ENCODE measurements around the gene MATN1.

Gene MATN1

DNA sequence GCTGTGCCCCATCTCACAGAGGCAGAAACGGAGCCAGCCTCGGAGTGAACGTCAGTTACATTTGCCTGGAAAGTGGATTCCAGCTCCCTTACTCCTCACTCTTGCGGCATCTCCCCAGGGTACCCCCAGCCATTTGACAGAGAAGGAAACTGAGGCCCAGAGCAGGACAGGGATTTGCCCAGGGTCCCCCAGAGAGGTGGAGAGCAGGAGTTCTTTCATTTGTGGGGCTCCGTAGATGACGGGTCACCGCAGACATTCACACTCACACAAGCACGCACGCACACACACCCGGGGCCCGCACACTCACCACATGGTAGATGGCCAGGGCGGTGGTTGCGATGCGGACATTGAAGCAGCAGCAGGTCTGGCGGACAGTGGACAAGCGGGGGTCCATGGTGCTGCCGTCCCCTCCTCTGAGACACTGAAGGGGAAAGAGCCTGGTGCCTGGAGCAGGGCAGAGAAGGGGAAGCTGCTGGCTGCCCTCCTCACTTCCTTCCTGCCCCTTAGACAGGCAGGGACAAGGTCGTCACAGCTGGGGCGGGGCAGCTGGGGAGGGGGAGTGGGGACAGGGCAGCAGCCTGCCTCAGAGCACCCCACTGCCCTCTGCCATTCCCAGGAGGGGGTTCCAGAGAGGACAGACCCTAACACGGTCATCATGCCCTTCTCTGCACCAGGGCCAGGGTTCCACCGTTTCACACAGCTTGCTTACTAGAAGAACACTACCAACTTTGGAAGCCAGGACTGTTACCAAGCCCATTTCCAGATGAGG is 34.2 kb upstream of the MATN1 start, which contains the start of gene LAPTM5:
TSS of gene LAPTM5 (minus strand) at position 423 of the 769 bp plus-strand sequence. CDS start at position 394, 29 bp downstream.
- peak in 1 of 2 donors; percentile 43 for DNase-seq (ENCODE audit: low read depth in 1 of 2, low spot score in 1 of 2)

DNA sequence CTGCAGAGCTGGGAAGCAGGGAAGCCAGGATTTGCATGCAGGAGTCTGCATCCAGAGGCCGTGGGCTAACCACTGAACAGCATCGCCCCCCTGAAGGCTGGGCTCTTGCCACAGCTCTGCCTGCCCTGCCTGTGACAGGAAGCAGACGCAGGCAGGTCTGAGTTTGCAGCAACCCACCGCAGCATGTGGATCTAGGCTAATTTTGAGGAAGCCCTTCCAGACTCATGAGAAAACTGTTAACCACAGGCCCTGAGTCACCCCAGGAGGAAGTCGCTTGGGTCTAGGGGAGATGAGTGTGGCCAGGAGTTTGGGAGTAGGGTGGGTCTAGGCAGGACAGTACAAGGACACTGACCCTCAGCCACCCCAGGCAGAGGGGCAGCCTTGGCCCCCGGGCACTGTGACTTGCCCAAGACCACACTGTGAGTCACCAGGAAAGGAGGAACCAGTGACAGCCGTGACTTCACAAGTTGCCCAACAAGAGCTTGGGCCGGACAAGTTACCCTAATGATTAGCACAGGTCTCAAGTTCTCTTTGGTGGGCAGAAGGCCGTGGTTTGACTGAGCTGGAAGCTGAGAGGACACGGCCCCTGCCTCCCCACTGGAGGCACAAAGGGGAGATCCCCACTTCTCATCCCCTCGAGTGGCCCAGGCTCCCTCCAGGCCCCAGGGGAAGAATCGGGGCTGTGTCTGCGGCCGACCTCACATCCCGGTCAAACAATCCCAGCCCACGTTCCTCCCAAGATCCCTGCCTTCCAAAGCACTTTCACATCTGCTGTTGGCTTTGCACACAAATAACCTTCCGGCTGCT is 33.4 kb upstream of the MATN1 start:
- DNase-seq (ENCODE audit: low read depth in 1 of 2, low spot score in 1 of 2), result peak in 1 of 2 donors; percentile 48

DNA sequence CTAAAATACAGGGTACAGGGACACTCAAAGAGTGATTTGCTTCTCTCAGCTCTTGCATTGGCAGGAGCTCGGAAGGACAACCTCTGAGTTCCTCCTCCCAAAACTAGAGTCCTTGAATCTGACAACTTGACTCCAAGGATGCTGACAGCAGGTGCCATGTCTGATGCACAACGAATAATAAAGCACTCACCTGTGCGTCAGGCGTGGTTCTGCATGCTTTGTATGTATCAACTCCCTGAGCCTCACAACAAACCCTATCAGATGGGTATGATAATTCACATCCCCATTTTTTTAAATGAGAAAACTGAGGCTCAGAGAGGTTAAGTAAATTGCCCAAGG is 32.8 kb upstream of the MATN1 start:
- DNase-seq (ENCODE audit: low read depth in 1 of 2, low spot score in 1 of 2), result no peak

DNA sequence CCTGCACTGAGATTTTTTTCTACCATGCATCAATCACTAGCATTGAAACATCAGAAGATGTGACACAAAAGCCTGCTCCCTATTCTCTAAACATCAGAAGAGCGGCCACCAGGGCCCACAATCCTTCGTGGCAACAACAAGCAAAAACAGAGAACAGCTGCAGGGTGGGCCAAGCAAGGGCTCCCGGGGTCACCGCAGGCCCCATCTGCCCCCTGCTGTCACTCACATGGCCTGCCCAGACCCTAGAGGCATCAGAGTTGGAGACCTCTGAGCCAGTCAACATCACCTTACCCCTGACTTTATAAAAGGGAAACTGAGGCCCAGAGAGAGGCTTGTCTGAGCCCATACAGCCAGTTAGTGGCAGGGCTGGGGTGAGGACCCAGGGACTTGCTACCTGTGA is 32.4 kb upstream of the MATN1 start:
- DNase-seq (ENCODE audit: low read depth in 1 of 2, low spot score in 1 of 2), result no peak

DNA sequence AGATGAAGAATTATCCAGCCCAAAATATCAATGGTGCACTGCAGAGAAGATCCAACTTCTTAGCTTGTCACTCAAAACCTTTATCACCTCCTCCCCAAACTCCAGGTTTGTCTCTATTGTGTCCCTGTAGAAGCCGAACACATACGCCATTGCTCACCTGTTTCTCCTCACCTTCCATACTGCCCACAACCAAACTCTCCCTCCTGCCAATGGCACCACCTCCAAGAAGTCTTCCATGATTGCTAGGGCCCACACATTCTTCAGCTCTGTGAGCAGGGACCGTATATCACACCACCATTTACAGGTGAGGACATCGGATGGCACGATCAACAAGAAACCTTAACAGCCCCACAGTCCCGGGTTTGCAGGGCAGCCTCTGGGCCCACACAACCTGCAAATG is 31.9 kb upstream of the MATN1 start:
- no peak for DNase-seq (ENCODE audit: low read depth in 1 of 2, low spot score in 1 of 2)

DNA sequence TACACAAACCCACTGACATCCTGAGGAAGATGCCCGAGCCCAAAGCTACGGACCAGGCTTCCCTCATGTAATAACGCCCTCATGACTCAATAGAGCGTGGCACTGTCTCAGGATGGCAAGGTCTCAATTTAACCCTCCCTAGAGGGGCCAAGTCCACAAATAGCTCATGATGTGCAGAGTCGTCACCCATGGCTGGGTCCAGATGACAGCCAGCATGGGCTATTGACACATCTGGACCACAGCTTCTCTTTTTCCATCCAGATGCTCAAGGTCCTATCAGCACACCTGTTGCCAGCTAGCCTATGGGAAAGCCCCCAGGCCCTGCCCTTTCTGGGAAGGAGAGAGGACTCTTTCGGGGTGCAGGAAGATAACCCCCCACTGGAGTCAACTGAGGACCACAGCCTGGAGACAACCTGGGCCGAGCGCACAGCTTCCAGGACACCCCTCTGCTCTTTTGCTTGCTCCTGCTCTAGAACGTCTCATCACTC is 31.3 kb upstream of the MATN1 start:
- DNase-seq (ENCODE audit: low read depth in 1 of 2, low spot score in 1 of 2), result no peak

DNA sequence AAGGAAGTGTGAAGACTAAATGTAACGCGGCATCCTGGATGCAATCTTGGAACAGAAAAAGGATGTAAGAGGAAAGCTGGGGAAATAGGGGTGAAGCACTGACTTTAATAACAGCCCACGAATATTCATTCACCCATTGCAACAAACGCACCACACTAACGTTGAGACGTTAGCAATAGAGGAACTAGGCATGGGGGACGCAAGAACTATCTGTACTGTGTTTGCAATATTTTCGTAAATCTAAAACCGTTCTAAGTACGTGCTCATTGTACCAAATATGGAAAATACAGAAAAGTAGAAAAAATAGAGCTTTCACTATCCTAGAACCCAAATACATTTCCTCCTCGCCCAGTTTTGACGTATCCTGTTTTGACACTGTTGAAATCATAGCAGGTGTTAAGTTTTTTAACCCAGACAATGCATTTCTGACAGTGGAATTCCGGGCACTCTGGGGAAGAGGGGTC is 30.3 kb upstream of the MATN1 start:
- no peak for DNase-seq (ENCODE audit: low read depth in 1 of 2, low spot score in 1 of 2)

DNA sequence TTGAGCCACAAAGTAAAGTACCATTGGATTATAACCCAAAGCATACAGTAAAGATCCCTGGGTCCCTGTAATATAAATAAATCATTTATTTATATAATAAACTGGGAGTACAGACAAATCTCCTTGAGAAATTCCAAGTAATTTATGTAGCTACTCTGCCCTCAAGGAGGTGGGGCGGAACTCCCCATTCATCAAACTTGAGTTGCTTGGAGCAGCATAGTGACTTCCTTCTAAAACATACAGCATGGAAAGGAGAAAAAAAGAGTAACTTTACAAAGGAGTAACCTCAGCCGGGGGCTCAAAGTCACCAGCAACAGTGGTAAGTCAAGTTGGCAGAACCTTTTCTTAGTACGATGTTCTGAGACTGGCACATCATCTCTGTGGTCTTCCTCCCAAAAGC is 29.7 kb upstream of the MATN1 start:
- no peak for DNase-seq (ENCODE audit: low read depth in 1 of 2, low spot score in 1 of 2)

DNA sequence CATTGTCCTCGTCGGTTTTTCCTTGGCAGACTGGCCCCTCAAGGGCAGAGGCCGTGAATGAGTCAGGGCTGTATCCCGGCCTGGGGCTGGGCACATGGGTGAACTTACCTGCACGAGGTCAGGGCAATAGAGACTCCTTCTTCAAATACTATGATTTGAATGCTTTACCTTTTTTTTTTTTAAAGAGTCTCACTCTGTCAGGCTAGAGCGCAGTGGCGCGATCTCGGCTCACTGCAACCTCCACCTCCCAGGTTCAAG is 29.2 kb upstream of the MATN1 start:
- DNase-seq (ENCODE audit: low read depth in 1 of 2, low spot score in 1 of 2), result no peak

DNA sequence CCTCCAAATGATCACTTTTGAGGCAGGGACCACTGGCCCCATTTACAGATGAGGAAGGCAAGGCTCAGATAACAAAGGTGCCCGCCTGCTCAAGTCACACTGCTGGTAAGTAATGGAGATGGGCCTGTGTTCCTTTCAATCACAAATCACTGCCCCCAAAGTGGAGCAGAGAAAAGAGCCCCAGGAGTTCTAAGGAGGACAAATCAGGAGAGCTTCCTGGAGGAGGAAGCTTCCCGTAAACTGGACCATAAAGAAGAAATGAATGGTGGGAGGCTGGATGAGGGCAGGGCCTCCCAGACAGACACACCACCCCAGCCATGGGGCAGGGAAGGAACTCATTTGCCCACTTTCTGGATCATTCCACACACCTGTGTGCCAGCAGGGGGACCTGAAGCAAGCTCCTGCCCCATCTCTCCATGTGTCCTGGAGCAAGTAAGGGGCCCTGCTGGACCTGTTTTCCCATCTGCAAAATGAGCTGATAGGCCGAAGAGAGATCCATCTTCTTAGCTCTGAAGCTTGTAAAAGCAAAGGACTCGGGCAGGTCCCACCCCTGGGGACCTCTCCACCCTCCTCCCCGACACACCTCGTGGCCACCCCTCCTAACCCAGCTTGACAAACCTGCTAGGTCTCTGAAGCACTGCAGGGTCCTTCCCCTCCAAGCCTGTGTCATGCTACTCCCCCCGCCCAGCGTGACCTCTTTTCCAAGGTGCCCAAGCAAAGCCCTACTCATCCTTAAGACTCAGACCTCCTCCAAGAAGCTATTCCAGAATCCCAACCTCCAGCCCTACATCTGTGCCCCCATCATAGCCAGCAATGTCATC is 28.7 kb upstream of the MATN1 start:
- no peak for DNase-seq (ENCODE audit: low read depth in 1 of 2, low spot score in 1 of 2)

DNA sequence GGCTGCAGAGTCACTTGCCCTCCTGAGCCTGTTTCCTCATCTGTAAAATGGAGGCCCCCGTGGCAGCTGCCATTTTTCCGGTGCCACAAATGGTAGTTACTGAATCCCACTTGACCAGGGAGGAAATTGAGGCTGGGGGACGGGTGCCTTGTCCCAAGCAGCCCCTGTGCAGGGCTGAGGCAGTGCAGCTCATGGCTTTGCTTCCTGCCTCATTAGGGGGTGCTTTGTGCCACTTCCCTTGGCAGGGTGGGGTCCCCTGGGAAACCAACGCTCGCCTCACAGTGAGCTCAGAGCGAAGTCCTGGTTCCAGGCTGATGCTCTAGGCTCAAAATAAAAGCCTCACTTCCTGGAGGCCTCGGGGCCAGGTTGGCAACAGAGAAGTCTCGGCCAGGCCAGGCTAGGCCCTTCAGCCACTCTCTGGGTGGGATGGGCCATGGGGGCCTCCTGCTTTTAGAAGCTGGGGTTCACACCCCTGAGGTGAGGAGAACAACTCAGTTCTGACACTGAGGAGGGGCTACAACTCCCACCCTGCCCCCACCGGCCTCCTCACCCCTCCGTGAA is 27.4 kb upstream of the MATN1 start:
- no peak for DNase-seq (ENCODE audit: low read depth in 1 of 2, low spot score in 1 of 2)

DNA sequence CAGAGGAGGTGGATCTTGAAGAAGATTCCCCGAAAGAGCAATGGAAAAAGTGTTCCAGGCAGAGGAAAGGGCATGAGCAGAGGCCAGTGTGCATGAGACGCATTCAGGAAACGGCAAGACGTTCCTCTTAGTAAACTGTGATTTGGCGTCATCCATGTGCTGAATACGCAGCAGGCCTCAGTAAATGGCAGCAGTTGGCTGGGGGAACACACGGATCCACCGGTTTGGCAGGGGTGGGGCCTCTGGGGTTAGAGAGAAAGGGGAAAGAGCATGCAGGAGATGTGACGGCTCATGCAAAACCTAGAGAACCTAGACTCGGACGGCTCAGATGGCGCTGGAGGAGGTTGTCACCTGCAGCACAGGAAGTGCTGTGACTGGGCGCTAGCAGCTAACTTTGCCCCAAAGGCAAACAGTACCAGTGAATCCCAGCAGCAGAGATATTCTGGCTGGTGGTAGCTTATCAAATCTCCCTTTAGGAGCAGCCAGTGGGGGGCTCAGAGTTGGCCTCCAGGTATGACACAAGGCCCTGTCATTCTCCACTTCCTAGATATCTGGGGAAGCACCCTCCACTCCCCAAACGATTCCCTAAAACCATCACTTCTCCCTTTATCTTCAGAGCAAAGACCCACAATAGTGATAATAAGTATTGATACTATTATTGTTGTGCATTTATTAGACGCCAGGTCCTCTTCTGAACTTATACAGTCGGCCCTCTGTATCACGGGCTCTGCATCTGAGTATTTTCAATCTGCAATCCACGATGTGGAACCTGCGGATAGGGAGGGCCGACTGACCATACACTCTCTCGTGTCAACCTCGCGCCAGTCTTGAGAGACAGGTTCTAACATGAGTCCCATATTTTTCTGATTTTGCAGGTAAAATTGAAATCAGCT is 26.6 kb upstream of the MATN1 start:
- peak in 1 of 2 donors; percentile 40 for DNase-seq (ENCODE audit: low read depth in 1 of 2, low spot score in 1 of 2)

DNA sequence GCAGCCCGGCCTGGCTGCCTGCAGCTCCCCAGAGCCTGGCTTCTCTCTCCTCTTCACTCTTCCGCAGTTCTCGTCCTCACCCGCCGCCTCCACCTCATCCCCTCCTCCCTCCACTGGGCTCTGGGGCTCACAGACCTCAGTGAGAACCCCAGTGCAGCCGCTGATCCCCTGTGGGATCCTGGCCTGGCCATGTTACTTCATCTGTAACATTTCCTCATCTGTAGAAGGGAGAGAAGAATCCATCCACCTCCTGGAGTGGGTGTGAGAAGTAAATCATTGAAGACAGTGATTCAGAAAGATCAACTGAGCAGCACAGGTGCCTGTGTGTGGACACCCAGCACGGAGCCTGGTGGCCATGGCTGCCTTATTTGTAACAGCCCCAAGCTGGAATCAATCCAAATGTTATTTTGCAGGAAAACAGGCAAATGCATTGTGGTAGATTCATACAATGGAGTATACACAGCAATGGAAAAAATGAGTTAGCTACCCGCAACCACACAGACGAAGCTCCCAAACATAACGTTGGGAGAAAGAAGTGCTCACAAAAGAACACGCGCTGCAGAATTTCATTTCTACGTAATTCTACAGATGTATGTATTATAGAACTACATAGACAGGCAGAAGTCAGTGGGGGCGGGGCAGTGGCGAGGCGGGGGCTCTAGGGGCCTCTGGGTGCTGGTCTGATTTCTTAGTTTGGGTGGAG is 25.5 kb upstream of the MATN1 start:
- DNase-seq (ENCODE audit: low read depth in 1 of 2, low spot score in 1 of 2), result no peak

DNA sequence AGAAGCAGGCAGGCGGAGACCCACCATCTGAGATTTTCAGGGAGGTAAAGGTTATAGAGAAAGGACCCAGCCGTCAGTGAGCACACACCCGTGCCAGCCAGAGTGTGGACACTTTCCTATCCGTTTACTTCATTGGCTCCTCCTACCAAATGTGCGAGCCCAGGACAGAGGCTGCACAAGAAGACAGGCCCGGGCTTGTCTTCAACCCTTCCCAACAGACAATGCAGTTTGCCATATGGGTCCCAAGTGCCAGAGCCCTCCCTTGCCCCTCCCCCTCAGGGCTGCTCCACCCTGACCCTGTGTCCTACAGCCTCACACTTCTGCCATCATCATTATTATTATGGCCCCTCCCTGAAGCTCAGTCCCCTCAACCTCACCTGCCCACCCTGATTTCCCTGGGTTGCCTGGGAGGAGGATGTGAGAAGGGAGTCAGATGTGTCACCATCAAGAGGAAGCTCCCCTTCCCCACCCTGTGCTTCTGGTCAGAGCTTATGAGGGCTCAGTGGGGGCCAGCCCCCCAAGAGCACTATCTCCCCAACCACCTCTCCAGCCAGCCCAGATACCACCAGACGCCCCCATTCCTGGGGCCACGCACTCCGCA is 24.8 kb upstream of the MATN1 start:
- DNase-seq (ENCODE audit: low read depth in 1 of 2, low spot score in 1 of 2), result no peak

DNA sequence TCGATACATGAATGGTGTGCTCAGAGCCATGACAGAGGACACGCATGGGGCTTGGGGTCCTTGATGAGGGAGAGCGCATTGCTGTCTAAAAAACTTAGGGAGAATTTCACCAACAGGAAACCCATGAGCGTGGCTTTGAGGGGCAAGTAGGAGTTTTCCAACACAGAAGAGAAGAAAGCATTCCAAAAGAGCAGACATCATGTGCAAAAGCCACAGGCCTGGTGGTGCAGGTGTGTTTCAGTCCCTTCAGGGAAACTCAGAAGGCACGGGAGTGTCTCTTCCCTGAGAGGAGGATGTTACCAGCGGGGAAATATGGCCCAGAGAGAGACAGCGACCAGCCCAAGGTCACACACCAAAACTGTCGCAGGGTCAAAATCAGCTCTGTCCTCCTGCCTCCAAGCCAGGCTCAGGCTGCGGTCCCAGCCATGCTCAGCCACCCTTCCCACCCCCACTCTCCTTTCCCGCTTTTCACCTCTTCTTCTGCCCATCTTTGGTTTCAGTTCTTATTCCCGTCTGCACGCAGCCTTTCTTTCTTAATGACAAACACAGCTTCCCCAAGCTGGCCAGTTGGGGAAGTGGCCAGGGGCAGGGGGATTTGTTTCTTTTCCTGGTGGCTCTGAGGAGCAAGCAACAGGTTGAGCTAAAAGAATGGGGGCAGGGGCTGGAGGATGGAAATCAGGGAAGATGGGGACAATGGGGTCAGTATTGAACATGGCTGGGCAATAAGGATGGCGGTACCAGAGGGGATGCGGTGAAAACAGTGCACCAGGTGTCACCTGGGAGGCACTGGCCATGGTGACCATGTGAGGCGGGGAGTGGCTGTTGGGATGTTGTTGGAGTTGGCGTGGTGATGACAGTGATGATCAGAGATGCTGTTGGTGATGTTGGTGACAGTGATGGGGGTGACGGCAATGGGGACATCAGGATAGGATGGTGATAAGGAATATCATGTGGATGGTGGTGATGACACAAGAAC is 23.9 kb upstream of the MATN1 start:
- no peak for DNase-seq (ENCODE audit: low read depth in 1 of 2, low spot score in 1 of 2)

DNA sequence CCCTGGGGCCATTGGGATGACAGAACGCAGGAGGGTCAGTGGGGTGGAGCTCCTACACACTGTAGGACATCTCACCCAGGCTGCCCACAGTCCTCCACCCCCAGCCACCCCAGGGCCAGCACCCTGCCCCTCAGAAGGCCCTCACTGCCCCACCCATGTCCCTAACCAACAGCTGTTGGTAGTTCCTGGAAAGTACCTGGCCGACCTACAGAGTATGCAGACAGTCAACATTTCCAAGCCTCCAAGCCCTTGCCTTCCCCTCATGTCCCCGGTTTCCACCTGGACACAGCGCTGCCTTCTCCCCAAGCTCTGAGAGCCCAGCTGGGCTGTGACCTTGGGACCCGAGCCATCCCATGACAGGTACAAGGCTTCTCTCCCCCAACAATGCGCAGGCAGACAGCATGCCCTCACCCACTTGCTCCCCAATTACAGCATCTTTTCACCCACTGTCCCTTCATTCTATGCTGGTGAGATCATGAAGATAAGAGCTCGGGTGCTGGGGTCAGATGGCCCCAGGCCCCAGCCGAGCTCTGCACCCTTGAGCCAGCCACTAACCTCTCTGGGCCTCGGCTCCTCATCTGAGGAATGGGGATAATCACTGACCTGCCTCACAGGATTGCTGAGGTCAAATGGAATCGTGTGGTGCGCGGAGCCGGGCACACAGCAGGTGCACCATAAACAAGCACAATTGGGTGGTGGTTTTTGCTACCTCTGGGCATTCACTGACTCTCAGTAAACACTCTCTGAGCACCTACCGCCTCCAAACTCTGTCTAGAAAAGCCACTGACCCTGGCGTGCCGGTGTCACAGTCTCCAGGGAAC is 23.0 kb upstream of the MATN1 start:
- no peak for DNase-seq (ENCODE audit: low read depth in 1 of 2, low spot score in 1 of 2)

DNA sequence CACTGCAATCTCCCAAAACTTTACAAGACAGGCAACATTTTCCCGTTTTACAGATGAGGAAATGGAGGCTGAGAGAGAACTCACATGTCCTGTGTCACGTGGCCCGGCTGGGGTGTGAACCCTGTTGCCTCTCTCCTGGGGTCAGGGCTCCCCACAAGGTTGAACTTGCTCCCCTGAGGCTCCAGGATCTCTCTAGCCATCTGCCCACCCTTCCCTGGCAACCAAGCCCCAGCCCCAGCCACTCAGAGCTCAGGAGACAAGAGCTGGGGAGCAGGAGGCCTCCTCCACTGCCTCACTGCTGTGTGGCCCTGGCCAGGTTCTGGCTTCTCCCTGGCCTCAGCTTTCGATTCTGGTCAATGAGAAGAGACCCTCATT is 22.4 kb upstream of the MATN1 start:
- DNase-seq (ENCODE audit: low read depth in 1 of 2, low spot score in 1 of 2), result no peak
